Glomerular visceral epithelial cell (primary cell): ENCODE results near the gene PSD.

Experiments used
- DNase-seq: peaks from one replicate; pipeline ENCODE4 v3.0.0-alpha.2; 2016; ENCODE audit errors: extremely low spot score

PSD gene

DNA sequence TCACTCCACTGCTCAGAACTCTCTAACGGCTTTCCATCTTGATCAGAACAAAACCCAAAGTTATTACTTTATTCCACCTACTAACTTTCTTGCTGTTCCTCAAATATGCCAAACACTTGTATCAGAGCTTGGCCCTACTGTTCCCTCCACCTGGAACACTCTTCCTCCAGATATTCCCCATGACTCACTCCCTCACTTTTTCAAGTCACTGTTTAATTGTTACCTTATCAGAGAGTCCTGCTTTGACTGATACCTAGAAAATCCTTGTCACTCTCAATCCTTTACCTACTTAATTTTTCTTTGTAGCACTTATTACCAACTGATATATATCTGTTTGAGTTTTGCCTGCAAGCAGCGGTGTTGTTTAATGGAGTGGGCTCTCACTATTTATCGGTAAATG lies 28.7 kb downstream of the PSD start:
- no peak for DNase-seq

DNA sequence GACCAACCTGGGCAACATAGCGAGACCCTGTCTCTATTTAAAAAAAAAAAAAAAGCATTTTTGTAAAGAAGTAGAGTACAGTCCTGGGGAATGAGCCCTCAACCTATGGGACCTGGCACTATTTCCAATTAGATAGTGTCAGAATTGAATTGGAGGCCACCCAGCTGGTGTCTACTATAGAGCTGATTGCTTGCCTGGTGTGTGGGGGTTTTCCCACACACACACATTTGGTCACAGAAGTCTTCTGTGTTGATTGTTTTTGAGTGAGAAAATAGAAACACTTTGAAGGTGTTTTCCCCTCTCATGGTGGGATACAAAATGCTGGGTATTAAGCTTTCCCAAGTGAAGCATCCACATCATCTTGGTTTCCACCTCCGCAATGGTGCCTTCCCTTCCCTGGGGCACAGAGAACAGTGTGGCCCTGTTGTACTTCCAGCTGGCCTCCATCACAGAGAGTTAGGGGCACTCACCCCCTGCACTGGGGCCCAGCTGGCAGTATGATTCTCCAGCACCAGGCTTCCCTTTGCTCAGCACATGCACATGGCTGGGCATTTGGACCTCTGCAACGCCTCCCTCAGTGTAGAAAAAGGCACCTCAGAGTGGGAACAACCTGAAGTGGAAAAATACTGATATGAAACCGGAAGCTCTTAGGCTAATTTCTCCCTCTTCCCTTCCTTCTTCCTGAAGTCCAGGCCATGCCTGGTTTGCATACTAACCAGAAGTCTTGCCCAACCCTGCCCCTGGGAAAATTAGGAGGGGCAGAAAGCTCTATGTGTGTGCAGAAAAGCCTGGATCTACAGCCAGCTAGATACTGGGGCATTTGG lies 33.8 kb downstream of the PSD start:
- DNase-seq = no peak

DNA sequence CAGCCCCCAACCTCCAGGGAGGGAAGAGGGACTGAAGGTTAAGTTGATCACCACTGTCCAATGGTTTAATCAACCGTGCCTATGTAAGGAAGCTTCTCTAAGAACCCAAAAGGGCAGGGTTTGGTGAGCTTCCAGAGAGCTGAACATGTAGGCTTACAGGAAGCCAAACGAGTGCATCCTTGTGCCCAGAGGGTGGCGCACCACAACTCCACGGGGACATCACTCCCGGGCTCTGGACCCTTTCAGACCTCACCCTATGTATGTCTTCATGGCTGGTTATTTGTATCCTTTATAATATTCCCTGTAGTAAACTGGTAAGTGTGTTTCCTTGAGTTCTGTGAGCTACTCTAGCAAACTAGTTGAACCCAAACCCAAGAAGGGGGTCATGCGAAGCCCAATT lies 34.5 kb downstream of the PSD start:
- DNase-seq = no peak

DNA sequence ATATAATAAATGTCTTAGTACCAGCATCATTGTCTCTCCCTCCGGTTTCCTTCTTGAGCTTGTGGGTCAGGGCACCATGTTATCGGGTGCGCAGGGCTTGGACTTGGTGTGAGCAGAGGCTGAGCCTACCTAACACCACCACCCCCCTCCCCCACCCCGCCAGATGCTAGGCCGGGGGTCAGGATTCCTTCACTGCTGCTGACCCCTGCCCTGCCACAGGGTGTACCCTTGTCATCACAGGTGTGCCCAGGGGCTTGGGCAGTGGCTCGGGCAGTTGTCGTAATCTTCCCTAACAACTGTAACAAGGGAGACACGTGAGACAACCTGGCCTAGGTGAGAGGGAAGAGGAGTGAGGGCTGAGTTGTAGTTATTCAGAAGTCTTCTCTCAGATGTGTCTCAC lies 35.7 kb downstream of the PSD start:
- DNase-seq = no peak

DNA sequence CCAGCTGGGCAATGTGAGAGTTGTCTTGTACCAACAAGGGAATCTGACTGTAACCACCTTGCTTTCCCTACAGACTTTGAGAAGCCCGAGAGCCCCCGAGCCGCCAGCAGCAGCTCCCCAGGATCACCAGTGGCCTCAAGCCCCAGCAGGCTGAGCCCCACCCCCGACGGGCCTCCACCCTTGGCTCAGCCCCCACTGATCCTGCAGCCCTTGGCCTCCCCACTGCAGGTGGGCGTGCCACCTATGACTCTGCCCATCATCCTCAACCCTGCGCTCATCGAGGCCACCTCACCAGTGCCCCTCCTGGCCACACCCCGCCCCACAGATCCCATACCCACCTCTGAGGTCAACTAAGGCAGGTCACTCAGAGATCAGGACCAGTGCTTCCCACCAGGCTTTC lies 36.6 kb downstream of the PSD start:
- no peak for DNase-seq

DNA sequence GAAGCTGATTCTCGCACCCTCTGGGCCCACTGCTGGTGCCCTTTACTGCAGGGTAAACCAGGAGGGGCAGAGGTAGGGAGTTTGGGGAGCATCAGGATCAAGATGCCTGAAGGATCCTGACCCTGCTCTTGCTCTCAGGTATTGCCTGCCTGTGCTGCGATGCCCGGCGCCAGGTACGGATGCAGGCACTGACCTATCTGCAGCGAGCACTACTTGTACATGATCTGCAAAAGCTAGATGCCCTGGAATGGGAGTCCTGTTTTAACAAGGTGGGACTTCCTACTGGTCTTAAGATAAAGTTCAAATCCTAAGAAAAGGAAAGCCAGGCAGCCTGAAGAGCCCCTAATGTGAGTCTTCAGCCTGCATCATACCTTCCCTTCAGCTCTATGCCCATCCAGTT lies 39.2 kb downstream of the PSD start:
- no peak for DNase-seq

DNA sequence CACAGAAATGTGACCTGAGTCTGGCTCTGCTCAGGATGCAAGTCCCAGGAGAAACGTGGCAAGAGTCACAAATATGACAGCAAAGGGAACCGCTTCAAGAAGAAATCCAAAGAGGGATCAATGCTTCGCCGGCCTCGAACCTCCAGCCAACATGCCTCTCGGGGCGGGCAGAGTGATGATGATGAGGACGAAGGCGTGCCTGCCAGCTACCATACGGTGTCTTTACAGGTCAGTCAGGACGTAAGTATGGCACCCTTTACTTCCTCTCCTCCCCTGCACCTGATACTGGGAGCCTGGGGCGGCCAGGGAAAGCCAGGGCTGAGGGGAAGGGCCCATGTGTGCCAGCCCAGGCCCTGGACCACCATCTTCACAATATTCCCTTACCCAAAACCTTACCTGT lies 41.7 kb downstream of the PSD start:
- DNase-seq = no peak

DNA sequence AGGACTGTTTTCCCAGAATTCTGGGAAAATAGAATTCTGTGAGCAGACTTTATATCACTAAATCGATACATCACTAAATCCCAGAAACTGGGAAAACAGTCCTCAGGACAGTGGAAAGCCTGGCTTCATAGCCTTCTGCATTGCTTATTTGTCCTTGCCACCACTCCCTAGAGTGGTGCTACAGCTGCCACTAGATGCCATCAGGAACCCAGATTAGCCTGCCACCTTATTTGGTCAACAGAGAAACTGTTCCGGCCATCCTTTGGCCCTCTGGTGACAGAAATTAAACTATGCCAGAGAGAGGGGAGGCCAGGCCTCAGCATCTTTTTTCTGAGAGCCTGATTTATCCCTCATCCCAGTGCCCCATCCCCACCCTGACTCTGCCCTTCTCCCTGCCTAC lies 42.7 kb downstream of the PSD start:
- no peak for DNase-seq

DNA sequence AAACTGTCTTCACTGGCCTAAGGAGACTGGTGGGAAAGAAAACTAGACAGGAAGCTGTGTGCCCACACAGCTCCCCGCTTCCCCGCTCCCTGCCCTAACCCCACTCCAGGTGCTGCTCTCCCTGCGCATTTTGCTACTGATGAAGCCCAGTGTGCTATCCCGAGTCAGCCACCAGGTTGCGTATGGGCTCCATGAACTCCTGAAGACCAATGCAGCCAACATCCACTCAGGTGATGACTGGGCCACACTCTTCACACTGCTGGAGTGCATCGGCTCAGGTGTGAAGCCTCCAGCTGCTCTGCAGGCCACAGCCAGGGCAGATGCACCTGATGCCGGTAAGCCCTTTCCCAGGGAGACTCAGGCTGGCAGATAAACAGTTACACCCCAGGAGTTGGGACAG lies 43.3 kb downstream of the PSD start:
- DNase-seq = no peak

DNA sequence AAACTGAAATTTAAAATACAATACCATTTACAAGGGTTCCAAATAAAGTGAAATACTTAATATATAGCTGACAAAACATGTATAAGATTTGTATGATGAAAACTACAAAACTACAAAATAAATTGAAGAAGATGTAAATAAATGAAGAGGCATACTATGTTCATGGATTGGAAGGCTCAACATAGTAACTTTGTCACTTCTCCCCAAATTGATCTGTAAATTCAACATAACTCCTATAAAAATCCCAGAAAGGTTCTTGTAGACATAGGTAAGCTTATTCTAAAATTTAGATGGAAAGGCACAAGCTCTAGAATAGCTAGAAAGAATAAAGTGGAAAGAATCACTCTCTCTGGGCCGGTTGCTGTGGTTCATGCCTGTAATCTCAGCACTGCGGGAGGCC lies 47.3 kb downstream of the PSD start:
- no peak for DNase-seq

DNA sequence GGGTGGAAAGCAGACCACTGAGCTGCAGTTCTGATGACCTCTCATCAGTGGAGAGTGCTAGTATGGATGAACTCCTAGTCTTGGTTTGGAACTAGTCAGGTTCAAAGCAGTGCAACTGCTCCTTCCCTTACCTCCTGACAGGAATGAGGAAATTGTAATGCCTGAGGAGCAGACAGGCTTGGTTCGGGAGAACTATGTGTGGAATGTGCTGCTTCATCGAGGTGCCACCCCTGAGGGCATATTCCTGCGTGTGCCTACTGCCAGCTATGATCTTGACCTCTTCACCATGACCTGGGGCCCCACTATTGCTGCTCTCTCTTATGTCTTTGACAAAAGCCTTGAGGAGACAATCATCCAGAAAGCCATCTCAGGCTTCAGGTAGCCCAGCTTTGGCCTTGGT lies 50.5 kb downstream of the PSD start:
- DNase-seq = peak; percentile 30

DNA sequence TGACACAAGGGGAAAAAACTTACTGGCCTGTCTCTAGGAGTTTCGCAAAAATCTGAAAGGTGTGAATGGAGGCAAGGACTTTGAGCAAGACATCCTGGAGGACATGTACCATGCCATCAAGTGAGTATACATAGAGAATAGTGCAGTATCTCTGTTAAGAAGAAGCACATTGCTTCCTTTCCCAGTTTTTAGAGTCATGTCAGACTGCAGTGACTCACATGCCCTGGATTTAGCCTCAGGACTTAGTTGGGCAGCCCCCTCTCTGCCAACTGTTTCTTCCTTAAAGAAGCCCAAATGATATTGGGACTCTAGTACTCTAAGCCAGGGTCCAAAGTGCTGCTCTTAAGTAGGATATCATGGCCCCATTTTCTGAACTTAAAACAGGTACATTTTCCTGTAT lies 51.1 kb downstream of the PSD start:
- no peak for DNase-seq

DNA sequence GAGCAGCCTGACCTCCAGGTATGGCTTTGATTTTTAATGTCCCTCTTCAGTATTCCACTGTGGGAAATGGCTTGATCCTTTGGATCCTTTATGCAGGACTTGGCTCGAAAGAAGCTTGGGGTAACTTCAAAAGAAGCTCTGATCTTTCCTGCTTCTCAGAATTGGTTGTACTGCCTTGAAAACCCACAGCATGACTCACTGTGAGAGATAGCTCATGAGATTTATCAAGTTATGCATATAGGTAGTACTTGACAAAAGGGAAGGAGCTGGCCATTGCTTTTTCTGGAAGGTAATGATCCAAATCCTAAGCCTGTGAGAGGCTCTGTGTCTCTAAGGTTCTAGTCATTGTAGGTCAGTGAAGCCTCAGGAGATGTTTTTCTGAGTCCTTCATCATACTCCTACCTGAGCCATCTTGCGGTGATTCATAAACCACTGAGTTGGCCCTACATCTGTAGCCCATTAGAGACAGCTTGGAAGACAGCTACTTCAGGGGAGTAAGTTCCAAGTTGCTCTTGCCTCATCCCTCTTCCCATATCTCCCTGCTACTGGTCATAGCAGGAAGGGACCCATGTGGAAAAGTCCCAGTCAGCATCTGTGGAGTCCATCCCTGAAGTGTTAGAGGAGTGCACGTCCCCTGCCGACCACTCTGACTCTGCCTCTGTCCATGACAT lies 59.7 kb downstream of the PSD start:
- no peak for DNase-seq

DNA sequence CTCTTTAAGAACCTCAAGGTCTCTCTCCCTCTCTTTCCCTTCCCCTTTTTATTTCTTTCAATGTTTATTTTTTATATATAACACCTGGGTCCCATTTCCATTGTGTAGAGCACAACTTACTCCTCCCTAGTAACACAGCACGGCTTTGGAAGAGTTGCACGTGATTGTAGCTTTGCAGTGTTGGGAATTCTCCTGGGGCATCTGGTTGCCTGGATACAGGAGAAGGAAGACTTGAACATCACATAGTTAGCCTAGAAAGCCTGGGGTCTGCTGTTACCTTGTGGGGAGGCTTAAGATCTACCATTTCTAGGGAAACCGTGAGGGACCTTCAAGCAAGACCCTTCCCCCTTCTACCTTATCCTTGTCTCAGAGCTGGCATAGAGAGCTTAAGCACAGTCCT lies 64.1 kb downstream of the PSD start:
- no peak for DNase-seq
